ENCODE data around the gene CSMD2.
"Not testable (repeated sequence)": the region's sequence is repeated elsewhere in the genome, so short reads cannot be mapped to it uniquely, and the experiment has no call there.

The CSMD2 gene

DNA sequence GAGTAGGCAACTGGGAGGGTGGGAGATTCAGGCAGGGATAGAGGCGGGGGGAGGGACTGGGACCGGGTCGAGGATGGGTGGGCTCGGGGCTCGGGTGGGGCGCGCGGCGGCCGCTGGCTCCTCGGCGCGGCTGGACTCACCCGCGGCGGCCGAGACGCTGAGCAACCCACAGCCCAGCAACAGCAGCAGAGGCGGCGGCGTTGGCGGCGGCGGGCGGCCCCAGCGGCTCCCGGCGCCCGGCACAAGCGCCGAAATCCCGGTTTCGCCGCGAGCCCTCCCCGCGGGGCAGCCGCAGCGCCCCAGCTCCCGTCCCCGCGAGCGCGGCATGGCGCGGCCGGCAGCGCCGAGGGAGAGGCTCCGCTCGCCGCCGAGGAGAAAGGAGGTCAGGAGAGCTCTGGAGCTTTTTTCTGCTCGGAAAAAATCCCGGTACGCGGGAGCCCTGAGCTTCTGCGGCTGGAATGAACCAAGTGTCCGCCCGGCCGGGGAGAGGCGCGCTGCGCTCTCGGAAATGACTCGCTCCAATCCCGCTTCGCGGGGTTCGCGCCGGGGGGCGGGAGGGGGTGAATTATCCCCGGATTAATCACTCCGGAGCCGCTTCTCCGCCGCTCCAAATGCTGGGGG is at the start of gene CSMD2:
CSMD2 (minus strand) TSS at position 460 of the 621 bp plus-strand sequence; CDS start at position 327, 133 bp downstream.
- DNase-seq, result no peak

DNA sequence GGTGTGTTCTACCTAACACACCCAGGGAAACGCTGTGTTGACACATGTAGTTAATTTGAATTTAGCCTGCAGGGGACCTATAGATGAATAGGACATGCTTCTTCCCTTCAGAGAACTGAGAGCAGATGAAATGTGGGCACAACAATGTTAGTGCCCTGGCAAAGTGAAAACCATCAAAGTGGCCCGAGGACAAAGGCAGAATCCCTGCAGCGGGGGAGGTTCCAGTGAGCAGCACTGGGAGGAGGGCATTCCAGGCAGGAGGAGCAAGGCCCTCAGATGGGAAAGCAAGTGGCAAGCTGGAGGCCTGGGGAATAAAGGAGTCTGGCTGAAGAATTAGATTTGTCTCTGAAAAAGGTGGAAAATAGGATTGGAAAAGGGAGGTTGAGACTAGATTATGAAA is 48.9 kb upstream of the CSMD2 start:
- no peak for DNase-seq

DNA sequence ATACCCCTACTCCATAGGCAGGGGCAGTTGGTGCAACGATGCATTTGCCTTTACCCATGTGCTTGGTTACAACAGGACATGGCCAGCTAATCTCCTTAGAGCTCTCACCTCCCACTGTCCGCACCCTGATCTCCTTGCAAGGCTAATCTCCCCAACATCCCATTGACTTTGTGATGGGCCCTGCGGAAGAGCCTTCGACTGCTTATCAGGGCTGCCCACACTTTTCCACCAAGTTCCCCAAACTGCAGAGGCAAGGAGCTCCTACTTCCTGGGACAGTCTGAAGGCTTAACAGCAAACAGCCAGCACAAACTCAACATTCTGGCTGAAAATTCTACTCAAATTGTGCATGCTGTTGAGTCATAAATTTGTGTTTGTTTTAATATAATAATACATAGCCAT is 47.6 kb upstream of the CSMD2 start:
- no peak for DNase-seq

DNA sequence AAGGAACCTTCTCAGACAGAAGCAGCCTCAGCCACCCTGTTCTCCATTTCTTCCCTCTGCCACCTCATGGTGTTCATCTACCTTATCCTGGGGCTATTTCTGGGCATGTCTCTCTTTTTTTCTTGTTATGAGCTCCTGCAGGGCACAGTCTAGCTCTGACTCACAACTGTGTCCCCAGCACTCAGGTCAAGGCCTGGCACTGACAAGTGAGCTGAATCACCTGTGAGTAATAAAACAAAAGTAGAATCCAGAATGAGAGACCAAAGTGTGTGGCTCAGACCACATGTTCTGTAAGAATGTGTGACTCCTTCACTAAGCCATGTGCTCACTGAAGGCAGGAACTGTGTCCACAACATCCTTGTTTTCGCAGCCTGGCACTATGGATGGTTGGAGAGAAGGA is 34.9 kb upstream of the CSMD2 start:
- DNase-seq, result no peak

DNA sequence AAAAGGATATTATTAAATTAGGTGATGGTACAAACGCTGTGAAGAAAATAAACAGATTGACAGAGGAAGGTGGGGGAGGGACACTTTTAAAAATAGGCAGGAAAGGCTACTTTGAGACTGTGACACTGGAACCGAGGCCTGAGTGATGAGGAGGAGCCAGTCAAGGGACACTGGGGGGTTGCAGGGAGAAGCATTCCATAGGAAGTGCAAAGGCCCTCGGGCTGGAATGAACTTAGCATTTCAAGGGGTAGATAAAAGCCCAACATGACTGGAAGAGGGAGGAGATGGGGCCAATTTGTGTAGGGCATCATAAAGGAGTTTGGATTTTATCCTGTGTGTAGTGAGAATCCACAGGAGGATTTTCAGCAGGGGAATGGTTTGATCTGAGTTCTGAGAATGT is 27.6 kb upstream of the CSMD2 start:
- DNase-seq, result no peak

DNA sequence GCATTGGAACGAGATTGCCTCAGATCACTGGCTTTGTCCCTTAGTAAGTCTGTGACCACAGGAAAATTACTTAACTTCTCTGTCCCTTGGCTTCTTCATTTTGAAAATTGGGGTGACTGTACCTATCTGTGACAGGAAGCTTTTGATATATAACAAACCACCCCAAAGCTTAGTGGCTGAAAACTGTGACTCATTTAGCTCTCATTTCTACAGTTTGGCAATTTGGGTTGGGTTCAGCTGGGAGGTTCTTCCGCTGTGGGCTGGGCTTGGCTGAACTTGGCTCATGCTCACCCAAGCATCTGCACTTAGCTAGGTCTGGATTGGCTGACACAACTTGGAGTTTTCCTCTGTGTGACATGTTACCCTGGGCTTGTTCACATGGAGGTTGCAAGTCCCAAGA is 25.7 kb upstream of the CSMD2 start:
- no peak for DNase-seq

DNA sequence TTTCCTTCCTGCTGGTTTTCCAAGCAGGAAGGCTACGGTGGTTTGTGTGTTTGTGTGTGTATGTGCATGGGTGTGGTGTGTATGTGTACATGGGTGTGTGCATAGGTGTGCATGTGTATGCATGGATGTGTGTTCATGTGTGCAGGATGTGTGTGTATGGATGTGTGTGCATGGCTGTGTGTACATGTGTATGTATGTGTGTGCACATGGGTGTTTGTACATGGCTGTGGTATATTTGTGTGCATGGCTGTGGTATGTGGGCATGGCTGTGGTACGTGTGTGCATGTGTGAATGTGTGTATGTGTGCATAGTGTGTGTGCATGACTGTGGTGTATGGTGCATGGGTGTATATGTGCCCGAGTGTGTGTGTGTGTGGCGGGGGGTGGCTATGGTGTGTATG is 24.0 kb upstream of the CSMD2 start:
- DNase-seq, result no peak

DNA sequence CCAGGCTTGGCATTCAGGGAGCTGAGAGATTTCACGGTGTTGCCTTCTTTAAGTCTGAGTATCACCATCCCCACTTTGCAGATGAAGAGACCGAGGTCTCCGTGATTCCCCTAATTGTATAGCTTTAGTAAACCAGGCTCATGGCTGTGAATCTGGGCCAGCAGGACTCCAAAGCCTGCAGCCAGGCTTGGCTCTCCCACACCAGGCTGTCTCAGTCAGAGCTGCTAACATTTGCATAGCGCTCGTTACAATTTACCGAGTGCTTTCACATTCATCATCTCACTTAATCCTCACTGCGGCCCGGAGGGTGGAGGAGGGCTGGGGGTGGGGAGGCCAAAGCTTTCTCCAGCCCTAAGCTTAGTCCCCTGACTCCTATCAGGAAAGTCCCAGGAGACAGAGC is 23.4 kb upstream of the CSMD2 start:
- no peak for DNase-seq

DNA sequence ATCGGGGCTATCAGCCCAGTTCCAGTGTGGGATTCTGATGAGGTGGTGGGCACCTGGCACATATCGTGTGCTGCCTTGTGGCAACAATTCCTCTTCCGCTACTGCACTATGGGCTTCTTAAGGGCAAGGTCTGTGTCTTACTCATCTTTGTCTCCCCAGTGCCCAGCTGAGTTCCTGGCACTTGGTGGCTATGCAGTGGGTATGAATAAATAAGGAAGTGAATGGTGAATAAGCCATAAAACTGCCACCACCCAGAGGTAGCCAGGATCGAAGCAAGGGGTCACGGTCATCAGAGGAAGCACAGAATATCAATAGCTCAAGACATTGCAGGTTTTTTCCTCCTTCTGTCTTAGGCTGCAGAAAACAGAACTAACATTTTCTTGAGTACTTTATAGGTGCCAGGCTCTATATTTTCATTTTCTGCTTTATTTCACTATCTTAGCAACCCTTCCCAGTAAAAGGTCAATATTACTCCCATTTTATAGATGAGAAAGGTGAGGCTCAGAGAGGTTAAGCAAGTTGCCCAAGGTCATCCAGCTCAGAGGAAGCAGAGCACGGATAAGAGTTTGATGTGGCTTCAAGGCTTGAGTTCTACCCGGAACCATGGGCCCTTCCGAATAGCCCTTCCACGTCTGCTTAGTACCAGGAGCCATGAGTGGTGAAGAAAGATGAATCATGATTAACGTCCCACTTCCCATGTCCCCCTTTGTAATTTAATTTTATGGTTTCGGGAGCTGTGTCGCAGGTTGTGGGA is 21.9 kb upstream of the CSMD2 start:
- no peak for DNase-seq

DNA sequence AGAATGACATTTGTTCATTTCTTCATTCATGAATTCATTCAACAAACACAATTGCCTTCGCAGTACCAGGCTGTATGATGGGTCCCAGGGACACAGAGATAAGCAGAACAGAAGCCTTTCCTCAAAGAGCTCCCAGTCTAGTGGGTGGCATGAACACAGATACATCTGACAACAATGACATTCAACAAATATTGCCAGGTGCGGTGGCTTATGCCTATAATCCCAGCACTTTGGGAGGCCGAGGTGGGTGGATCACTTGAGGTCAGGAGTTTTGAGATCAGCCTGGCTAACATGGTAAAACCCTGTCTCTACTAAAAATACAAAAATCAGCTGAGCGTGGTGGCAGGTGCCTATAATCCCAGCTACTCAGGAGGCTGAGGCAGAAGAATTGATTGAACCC is 18.4 kb upstream of the CSMD2 start:
- not testable (repeated sequence) for DNase-seq

DNA sequence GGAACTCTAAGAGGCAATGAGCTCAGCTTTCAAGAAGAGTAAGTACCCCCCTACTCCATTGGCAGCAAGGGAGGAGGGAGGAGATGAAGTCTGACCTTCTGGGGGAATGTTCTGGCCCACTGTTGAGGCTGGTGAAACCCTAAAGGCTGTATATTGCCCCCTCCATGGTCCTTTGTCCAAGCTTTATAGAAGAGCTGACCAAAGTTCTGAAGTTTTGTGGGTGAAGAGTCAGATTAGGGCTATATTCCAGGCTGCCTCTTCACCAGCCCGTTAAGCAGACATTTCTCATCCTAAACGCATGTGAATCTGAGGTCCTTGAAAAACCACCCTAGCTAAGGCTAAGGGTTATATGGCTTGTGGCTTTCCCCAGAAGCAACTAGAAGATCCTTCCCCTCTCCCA is 13.0 kb upstream of the CSMD2 start:
- no peak for DNase-seq

DNA sequence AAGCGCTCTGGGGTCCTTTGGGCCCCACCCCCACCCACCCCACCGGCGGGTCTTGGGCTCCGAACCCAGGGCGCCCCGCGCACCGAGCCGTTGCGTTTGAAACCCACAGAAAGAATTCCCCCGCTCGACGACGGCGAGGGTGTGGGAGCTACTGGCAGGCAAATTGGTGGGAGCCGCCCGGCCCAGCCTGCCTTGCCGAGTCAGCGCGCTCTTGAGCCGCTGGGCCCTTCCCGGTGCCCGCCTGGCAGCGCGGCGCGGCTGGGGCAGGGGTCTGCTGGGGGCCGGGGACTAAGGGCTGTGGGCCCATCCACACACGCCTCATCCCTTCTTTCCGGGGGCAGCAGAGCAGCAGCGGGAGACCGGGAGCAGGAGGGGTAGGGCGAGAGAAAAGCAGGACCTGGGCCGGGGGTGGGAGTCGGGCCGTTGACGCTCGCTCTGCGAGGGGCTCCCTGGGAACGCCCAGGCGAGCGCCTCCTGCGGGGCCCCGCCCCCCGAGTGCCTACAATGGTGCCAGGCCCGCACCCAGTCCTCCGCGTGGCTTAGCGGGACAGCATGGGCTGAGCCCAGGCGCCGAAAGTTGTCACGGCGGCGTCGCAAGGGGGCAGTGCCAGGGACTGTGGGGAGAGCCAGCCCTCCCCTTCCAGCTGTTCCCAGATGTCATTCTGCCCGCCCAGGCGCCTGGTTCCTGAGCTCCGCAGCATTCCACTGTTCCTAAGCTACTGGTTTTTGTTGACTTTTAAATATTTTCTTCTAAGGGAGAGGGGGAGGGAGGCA is 12.0 kb upstream of the CSMD2 start, which contains the start of gene C1orf94:
C1orf94 (plus strand) TSS at position 78 of the 774 bp plus-strand sequence. CDS start 883 bp downstream, outside the sequence.
- no peak for DNase-seq

DNA sequence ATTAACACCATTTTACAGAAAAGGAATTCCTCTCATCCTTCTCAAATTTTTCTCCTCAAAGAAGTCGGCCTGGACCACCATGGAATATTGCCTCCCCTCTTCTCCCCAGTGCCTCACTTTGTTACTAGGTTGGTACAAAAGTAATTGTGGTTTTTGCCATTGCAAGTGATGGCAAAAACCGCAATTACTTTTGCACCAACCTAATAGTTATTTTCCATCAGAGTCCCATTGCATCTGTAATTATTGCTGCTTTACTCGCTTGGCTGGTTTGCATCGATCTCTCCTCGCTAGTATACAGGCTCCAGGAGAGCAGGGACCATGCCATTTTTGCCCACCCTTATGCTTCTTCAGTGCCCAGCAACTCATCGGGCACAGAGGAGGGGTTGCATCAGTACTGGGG is 10.7 kb upstream of the CSMD2 start:
- no peak for DNase-seq

DNA sequence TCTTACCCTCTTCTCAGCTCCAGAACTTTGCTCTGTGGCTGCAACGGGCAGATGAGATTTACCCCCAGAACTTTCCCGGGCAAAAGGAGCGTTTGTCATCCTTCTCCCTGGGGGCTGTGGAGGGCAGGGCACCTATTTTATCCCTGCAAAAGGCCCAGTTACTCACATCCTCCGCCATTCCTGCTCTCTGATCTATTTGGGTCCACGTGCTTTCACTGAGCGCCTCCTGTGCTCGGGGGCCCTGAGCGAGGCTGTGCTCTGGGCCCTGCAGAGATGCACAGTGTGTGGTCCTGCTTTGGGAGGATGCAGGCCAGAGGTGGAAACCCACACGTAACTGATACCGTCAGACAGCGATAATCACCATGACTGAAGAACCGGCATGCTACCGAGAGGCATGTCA is 2.4 kb upstream of the CSMD2 start:
- no peak for DNase-seq

DNA sequence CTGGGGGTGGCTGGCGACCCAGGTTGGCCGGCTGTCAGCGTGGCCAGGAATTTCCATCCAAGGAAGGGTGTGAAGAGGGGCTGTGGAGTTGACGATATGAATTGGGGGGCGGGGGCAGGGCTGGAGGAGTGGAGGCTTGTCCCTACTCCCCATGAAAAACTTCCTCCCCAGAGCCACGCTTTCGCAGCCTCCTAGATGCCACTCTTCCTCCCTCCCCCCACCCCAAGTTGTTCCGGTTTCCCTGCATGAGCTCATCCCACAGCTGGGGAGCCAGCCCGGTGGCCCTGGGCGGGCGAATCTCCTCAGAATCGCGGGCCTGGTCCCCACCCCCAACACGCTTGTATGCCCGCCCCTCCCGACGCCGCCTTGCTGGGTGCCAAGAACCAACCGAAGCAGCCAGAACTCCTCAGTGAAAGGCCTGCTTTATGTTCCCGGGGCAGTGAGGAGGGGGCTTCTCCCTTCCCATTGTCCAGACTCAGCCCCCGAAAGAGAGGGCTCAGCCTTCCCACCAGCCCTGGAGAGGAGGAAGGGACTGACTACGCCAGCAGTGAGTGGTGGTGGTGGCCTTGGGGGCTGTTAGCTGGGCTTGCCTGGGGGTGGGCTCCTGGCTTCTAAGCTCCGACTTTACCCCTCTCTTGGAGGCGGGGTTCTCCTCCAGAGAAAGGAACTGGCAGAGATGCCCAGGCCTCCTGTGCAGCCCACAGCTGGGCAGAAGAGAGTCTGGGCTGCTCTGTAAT is 1.8 kb upstream of the CSMD2 start:
- DNase-seq, result no peak

DNA sequence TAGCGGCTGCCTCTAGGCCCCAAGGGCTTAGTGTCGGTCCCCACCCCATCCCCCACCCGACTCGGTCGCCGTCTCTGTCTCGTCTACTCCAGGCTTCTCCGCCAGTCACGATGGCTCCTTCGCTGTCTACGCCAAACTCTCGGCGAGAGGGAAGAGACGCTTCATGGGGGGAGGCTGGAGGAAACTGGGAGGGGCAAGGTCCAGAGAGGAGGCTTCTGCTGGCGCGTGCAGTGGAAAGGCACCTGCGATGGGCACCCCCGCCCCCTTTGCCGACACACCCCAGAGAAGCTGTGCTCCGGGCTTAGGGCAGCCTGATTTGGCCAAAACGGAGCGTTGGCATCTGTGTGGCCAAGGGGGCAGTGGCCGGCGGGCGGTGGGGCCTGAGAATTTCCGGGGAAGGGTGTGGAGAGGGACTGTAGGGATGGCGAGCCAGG is 1.2 kb upstream of the CSMD2 start:
- no peak for DNase-seq

DNA sequence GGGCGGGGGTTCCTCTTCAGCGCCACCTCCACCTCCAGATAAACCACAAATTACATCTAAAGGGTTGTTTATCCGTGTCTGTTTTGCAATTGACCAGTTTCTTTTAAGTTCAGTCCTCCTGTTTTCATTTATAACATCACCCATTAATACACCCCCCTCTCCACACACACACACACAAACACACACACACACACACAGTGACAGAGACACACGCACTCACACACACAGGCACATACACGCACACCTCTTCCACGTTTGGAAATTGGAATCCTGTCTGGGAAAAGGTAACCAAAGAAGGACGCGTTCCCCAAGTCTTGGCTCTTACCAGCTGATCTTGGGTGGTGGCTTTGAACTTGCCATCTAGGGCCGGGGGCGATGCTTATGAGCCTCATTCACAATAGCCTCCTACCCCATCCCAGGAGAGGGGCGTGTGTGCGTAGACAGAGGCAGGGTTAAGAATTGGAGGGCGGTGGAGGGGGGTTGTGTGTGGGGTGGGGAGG is 442 bp upstream of the CSMD2 start:
- DNase-seq, result no peak

DNA sequence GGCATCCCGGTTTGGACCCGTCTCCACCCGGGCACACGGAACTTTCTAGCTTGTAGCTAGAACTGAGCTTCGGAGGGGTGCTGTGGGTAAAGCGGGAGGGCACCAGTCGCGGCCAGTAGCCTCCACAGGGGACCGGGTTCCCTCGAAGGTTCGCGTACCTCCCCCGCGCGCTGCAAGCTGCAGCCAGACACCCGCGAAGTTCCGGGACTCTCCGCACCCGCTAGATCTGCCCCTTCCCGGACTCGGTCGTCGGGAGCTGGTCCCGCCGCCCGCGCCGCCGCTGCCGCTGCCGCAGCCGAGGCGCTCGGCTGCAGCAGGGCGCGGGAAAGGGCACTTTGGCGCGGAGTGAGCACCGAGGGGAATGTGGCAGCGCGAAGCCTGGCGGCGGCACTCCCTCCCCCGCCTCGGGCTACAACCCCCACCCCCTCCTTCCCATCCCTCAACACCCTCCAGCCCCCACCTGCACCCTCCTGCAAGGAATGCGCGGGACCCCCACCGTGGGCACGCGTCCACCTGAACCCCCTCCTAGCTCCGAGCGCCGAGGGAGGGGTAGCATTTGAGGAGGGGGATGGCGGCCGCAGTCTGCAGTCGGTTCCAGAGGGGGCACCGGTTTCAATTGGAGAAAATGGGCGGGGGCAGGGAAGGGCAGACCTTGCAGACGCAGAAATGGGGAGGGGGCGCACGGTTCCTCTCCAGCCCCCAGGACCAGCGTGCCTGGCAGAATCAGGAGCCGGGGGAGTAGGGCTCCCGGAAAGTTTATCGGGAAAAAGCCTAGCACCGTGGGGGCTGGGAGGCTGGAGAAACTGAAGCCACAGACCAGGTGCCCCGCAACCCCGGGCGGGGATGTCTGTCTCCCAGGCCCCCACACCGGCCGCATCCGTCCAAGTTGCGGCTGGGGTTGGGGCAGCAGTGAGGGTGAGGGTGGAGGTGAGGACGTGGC is 968 bp downstream of the CSMD2 start:
- DNase-seq, result no peak

DNA sequence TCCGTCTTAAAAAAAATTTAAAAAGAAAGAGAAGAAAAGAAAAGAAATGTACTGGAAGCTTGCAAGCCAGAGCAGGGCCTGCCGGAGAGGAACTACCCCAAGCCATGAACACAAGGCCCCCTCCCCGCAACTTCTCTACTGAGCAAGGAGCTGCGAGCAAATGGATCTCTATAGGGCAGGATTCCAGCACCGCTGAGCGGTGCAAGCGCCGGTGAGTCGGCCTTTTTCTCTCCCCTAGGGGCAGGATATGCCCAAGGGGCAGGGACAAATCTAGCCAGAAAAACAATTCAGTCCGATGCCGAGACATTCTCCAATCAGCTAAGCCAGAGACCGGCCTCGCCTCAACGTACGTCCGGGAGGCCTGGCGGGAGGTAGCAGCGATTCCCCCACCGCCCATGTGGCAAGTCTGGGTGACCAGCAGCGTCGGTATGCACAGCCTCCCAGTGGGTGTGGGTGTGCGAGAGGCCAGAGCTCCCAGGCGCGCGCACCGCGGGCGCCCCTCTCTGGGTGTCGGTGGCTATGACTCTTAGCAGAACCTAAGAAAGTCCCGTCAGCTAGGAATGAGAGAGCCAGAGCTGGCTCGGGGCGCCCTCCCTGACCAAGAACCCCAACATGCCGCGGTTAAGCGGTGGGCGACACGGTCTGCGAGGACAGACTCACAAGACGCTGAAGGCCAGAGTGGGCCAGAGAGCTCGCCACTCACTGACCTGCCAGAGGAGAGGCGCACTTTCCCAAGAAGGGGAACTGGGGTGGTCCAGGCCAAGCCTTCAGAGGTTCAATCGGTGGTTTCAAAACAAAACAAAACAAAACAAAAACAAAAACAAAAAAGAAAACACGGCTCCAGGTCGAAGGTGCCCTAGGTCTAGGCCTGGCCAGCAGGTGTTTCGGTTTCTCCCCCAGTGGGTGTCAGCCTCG is 1.9 kb downstream of the CSMD2 start:
- no peak for DNase-seq

DNA sequence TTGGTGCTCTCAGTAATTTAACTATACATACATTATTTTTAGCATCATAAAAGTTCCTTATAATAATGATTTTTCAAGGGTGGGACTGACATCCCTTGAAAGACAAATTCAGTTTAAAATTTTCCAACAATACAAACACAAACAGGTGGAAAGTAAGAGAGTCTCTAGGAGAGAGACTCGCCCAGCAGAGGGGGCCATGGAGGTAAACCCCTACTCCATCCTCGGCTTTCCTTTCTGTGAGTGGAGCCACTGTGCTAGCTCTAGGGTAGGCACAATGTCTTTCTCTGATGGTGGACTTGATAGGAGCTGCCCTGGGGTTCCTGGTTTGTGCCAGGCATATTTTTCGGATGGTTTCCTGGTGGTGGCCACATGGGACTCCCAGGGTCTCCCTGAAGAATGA is 8.3 kb downstream of the CSMD2 start:
- DNase-seq, result no peak

DNA sequence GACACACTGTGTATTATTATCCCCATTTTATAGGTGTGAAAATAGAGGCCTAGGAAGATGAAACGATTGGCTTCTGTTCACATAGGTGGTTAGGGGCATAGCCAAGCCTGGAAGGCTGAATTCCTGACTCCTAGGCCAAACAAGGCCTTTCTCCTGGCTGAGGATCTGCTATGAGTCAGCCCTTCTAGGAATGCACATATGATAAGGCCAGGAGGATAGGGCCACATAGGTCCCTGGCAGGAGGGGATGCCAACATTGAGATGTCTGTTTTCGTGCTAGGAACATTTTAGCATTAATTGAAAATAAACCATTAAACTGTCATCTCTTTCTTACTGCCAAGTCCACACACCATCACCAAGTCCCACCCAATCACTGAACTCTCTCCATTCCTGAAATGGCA is 9.2 kb downstream of the CSMD2 start:
- DNase-seq, result no peak
